ENCODE results near the gene TOPAZ1.
A peak's percentile ranks its signal among the peaks of the same experiment; 100 is the strongest.

TOPAZ1 gene

GRCh38 chr3:44324584-44324983 is 82.9 kb downstream of the TOPAZ1 start:
- Histone ChIP-seq H3K27ac (no peak overlapping the region), H3K4me3 (no peak overlapping the region)
- DNase-seq (ENCODE audit: low spot score) = no peak
- TF ChIP-seq CTCF (IDR thresholded peaks at IDR 0.05) = no peak

GRCh38 chr3:44326019-44326418 is 84.3 kb downstream of the TOPAZ1 start:
- no peak for DNase-seq (ENCODE audit: low spot score)
- Histone ChIP-seq H3K27ac (no peak overlapping the region), H3K4me3 (no peak overlapping the region)
- no peak for TF ChIP-seq CTCF (IDR thresholded peaks at IDR 0.05)

GRCh38 chr3:44326515-44326914 is 84.8 kb downstream of the TOPAZ1 start:
- no peak overlapping the region for H3K4me3 ChIP-seq
- H3K27ac ChIP-seq = no peak overlapping the region
- no peak for TF ChIP-seq CTCF (IDR thresholded peaks at IDR 0.05)
- DNase-seq (ENCODE audit: low spot score) = no peak

GRCh38 chr3:44329946-44330345 is 88.3 kb downstream of the TOPAZ1 start:
- DNase-seq (ENCODE audit: low spot score) = no peak
- Histone ChIP-seq H3K27ac (no peak overlapping the region), H3K4me3 (no peak overlapping the region)
- TF ChIP-seq CTCF (IDR thresholded peaks at IDR 0.05) = no peak

- no peak overlapping the region for H3K4me3 ChIP-seq
- H3K27ac ChIP-seq = no peak overlapping the region
- TF ChIP-seq CTCF (IDR thresholded peaks at IDR 0.05) = no peak
- DNase-seq (ENCODE audit: low spot score) = no peak
These were observed 88.8 kb downstream of the TOPAZ1 start for GRCh38 chr3:44330444-44330843.

- no peak for TF ChIP-seq CTCF (IDR thresholded peaks at IDR 0.05)
- Histone ChIP-seq H3K4me3 (no peak overlapping the region), H3K27ac (no peak overlapping the region)
- DNase-seq (ENCODE audit: low spot score) = no peak
These were observed 92.6 kb downstream of the TOPAZ1 start for GRCh38 chr3:44334326-44334725.

- H3K27ac ChIP-seq = peak overlapping the region; percentile 96 to 98
- TF ChIP-seq CTCF (IDR thresholded peaks at IDR 0.05) = no peak
- peak overlapping the region; percentile 88 for H3K4me3 ChIP-seq
- DNase-seq (ENCODE audit: low spot score) = no peak
These were observed 95.6 kb downstream of the TOPAZ1 start for GRCh38 chr3:44337248-44337785.
